Measurements from ENCODE around the gene ITGA2B. TPM values are rescaled to one million over a fixed set of nuclear protein-coding genes. Genes with fewer than 3 reads are reported as not detected.
A peak's percentile ranks its signal among the peaks of the same experiment; 100 is the strongest.

The ITGA2B gene
- total and polyA plus RNA-seq, 8 donors, result 3.2 to 10.0 (median 8.0) TPM

DNA sequence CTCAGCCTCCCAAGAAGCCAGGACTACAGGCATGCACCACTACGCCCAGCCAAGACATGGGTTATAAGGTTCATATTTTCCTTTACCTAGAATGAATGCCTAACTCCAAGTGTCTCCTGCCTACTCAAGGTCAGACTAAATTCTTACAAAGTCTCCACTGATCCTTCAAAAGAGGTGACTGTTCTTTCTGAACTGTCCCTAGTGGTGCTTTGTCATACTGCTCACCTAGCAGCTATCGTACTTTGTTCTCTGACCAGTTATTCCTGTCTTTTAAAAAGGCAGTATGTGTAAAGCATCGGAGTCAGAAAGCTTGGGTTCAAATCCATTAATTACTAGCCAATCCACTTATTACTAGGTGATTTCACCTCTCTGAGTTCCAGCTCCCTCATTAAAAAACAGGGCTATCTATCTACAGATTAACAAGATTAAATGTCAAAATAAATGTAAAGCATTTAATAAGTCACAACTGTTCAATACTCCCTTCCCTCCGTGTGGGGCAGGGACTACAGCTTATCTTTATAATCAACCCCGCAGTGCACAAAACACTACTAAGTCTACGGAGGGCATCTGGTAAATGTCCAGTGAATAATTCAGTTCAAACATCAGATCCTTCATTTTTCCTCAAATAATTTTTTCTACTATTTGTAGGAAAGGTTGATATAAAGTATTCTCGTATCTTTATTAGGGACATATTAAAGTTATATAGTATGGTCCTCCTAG is 20.0 kb upstream of the ITGA2B start:
- TF ChIP-seq, protein P1, sequence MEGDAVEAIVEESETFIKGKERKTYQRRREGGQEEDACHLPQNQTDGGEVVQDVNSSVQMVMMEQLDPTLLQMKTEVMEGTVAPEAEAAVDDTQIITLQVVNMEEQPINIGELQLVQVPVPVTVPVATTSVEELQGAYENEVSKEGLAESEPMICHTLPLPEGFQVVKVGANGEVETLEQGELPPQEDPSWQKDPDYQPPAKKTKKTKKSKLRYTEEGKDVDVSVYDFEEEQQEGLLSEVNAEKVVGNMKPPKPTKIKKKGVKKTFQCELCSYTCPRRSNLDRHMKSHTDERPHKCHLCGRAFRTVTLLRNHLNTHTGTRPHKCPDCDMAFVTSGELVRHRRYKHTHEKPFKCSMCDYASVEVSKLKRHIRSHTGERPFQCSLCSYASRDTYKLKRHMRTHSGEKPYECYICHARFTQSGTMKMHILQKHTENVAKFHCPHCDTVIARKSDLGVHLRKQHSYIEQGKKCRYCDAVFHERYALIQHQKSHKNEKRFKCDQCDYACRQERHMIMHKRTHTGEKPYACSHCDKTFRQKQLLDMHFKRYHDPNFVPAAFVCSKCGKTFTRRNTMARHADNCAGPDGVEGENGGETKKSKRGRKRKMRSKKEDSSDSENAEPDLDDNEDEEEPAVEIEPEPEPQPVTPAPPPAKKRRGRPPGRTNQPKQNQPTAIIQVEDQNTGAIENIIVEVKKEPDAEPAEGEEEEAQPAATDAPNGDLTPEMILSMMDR (IDR thresholded peaks at IDR 0.05), result no peak
- Histone ChIP-seq H3K4me3 (no peak overlapping the region), H3K4me1 (no peaks in the 10 kb centered on the region), H3K9me3 (no peaks in the 10 kb centered on the region), H3K27ac (no peak overlapping the region), H3K36me3 (peaks cover 0 to 25% of the 10 kb centered on the region in 2 donors), H3K27me3 (no peaks in the 10 kb centered on the region)
- ATAC-seq, result no peak
- intact Hi-C loops (cut with DNase I), result no loop called here
- no peak for DNase-seq

GRCh38 chr17:44408786-44409185 is 19.3 kb upstream of the ITGA2B start:
- no peak overlapping the region for H3K4me3 ChIP-seq
- H3K27me3 ChIP-seq, result no peaks in the 10 kb centered on the region
- no peak for ATAC-seq
- peaks cover 0 to 32% of the 10 kb centered on the region in 2 donors for H3K36me3 ChIP-seq
- H3K27ac ChIP-seq, result no peak overlapping the region
- TF ChIP-seq, protein P1 (IDR thresholded peaks at IDR 0.05), result no peak
- intact Hi-C loops (cut with DNase I), result no loop called here
- no peaks in the 10 kb centered on the region for H3K4me1 ChIP-seq
- H3K9me3 ChIP-seq, result no peaks in the 10 kb centered on the region
- DNase-seq, result no peak

GRCh38 chr17:44402564-44403172 is 13.2 kb upstream of the ITGA2B start:
- ATAC-seq, result no peak
- H3K27ac ChIP-seq, result no peak overlapping the region
- peaks cover 0 to 82% of the 10 kb centered on the region in 2 donors for H3K36me3 ChIP-seq
- intact Hi-C loops (cut with DNase I), result no loop called here
- H3K4me1 ChIP-seq, result no peaks in the 10 kb centered on the region
- H3K4me3 ChIP-seq, result no peak overlapping the region
- no peaks in the 10 kb centered on the region for H3K9me3 ChIP-seq
- H3K27me3 ChIP-seq, result no peaks in the 10 kb centered on the region
- TF ChIP-seq, protein P1 (IDR thresholded peaks at IDR 0.05), result no peak
- DNase-seq, result no peak

DNA sequence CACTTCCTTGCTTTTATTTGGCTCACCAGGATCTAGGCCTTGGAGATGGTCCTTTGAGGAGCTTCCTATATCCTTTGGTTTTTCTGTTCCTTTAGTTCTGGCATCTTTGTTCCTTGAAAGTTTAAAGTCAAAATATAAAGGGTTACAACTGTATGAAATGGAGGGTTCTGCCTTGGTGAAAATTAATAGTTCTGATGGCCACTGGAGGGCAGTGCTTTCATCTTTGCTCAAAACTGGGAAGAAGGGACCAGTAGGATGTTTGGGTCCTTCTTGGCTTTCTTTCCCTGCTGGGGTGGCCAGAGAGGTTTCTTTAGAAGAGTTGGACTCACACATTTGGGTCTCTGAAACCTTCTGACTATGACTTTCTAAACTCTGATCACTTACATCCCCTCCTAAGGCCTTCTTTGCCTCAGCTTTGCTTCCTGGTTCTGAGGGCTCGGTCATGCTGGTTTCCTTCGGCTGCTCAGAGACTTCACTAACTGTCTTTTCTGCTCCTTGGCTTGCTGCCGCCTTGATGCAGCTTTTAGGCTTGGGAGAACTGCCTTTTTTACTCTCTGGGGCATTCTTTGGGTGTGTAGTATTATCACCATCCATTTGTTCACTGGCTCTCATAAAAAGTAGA is 10.9 kb upstream of the ITGA2B start:
- H3K4me1 ChIP-seq, result no peaks in the 10 kb centered on the region
- peaks cover 0 to 85% of the 10 kb centered on the region in 2 donors for H3K36me3 ChIP-seq
- H3K4me3 ChIP-seq, result no peak overlapping the region
- peak in 1 of 4 donors; percentile 17 for DNase-seq
- ATAC-seq, result peak; percentile 56
- no peaks in the 10 kb centered on the region for H3K27me3 ChIP-seq
- no peaks in the 10 kb centered on the region for H3K9me3 ChIP-seq
- H3K27ac ChIP-seq, result no peak overlapping the region
- intact Hi-C loops (cut with DNase I), result no loop called here
- TF ChIP-seq, protein P1 (IDR thresholded peaks at IDR 0.05), result peak; percentile 10 to 15
